ENCODE results near the gene PBX2. TPM values are rescaled to one million over a fixed set of nuclear protein-coding genes. Genes with fewer than 3 reads are reported as not detected.
"Not testable (repeated sequence)": the region's sequence is repeated elsewhere in the genome, so short reads cannot be mapped to it uniquely, and the experiment has no call there.

Gene PBX2
- total and polyA plus RNA-seq, 9 donors: 31.3 to 123 (median 113) TPM

DNA sequence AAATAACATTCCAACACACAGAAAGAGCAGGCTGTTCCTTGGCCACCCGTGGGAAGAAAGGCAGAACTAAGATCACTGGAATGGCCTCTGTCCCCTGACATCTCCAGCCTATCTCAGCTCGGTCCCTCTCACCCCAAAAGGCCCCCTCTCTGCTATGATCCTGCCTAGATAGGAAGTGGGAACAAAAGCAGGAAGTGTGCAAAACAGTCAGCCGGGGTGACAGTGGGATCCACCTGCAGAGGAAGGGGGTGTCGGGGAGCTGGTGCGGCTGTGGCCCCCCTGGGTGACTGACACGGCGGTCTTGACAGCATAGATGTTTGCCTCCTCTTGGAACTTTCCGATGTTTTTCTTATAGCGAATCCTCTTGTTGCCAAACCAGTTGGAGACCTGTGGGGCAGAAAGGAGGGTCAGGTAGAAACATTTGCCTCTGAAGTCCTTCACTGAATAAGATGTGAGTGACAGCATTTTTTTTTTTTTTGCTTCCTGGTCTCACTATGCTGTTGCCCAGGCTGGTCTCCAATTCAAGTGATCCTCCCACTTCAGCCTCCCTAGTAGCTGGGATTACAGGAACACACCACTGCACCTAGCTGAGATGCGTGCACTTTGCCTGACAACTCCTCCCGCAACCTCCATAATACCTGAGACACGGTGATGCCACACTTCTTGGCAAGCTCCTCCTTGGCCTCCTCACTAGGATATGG, 2.8 kb downstream of the PBX2 start:
- no peaks in the 10 kb centered on the region for H3K27me3 ChIP-seq (ENCODE audit: control insufficient read depth, insufficient read depth, low read length)
- no peak overlapping the region for H3K4me3 ChIP-seq (ENCODE audit: low read length)
- peaks cover 55% of the 10 kb centered on the region for H3K4me1 ChIP-seq (ENCODE audit: control insufficient read depth, insufficient read depth, low read length)
- peaks cover 46% of the 10 kb centered on the region for H3K36me3 ChIP-seq (ENCODE audit: control insufficient read depth, insufficient read depth, low read length)
- H3K27ac ChIP-seq (ENCODE audit: low read length): peak overlapping the region; percentile 75
- H3K9me3 ChIP-seq (replicated peaks; ENCODE audit: control insufficient read depth, low read depth, low read length): no peaks in the 10 kb centered on the region
- DNase-seq: peak; percentile 17
- WGBS (ENCODE audit: insufficient coverage): 76% methylated on average over 6 of the region's 12 CpGs

GRCh38 chr6:32186151-32186840, 3.7 kb downstream of the PBX2 start:
- H3K36me3 ChIP-seq (ENCODE audit: control insufficient read depth, insufficient read depth, low read length): peaks cover 49% of the 10 kb centered on the region

DNA sequence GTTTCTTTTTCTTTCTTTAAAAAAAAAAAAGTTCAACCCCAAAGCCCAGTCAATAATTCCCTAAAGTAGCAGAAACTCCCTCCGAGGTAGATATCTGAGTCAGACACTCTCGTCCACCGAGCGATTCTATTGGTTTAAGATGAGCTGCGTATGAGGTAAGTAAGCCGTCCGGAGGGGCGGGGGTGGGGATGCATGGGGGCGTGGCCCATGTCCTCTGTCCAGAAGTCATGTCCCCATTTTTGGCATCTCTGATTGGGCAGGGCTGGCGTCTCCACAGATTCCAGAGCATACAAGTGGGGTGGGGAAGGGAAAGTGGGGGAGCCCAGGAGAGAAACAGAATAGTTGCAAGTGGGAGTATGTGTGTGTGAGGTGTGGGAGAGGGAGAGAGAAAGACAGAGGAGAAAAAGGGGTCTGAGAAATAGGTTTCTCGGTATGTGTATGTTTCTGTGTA, 4.3 kb downstream of the PBX2 start:
- H3K9me3 ChIP-seq (replicated peaks; ENCODE audit: control insufficient read depth, low read depth, low read length); H3K4me3 ChIP-seq (ENCODE audit: low read length); H3K27me3 ChIP-seq (ENCODE audit: control insufficient read depth, insufficient read depth, low read length): not testable (repeated sequence)
- H3K36me3 ChIP-seq (ENCODE audit: control insufficient read depth, insufficient read depth, low read length): peaks cover 55% of the 10 kb centered on the region
- peak; percentile 84 for DNase-seq
- H3K27ac ChIP-seq (ENCODE audit: low read length): peak overlapping the region; percentile 36
- WGBS (ENCODE audit: insufficient coverage): 29% methylated on average over 1 of the region's 11 CpGs
- H3K4me1 ChIP-seq (ENCODE audit: control insufficient read depth, insufficient read depth, low read length): peaks cover 42% of the 10 kb centered on the region

More at GRCh38 chr6:32186151-32186840, 3.7 kb downstream of the PBX2 start:
- peak overlapping the region; percentile 36 for H3K27ac ChIP-seq (ENCODE audit: low read length)
- not testable (repeated sequence) for H3K9me3 ChIP-seq (replicated peaks; ENCODE audit: control insufficient read depth, low read depth, low read length); H3K4me3 ChIP-seq (ENCODE audit: low read length); H3K27me3 ChIP-seq (ENCODE audit: control insufficient read depth, insufficient read depth, low read length)
- peaks cover 48% of the 10 kb centered on the region for H3K4me1 ChIP-seq (ENCODE audit: control insufficient read depth, insufficient read depth, low read length)
- WGBS (ENCODE audit: insufficient coverage): 57% methylated on average over 6 of the region's 10 CpGs
- peak; percentile 11 for DNase-seq

- Histone ChIP-seq H3K36me3 (ENCODE audit: control insufficient read depth, insufficient read depth, low read length) (peaks cover 61% of the 10 kb centered on the region), H3K9me3 (replicated peaks; ENCODE audit: control insufficient read depth, low read depth, low read length) (no peaks in the 10 kb centered on the region), H3K4me1 (ENCODE audit: control insufficient read depth, insufficient read depth, low read length) (peaks cover 46% of the 10 kb centered on the region), H3K27ac (ENCODE audit: low read length) (peak within 1 kb of the TSS; percentile 9), H3K27me3 (ENCODE audit: control insufficient read depth, insufficient read depth, low read length) (no peaks in the 10 kb centered on the region), H3K4me3 (ENCODE audit: low read length) (no peak within 1 kb of the TSS)
- 100% methylated on average over 2 of the region's 6 CpGs for WGBS (ENCODE audit: insufficient coverage)
- peak; percentile 11 for DNase-seq
Observed at GRCh38 chr6:32184084-32184640, 5.8 kb downstream of the PBX2 start, which contains the start of gene AGER. Gene AGER, minus strand, starts transcription at chr6:32184253. Its CDS starts 31 bp downstream, at chr6:32184222.

- Histone ChIP-seq H3K36me3 (ENCODE audit: control insufficient read depth, insufficient read depth, low read length) (peaks cover 61% of the 10 kb centered on the region), H3K27ac (ENCODE audit: low read length) (peak overlapping the region; percentile 9), H3K27me3 (ENCODE audit: control insufficient read depth, insufficient read depth, low read length) (no peaks in the 10 kb centered on the region), H3K4me3 (ENCODE audit: low read length) (no peak overlapping the region), H3K9me3 (replicated peaks; ENCODE audit: control insufficient read depth, low read depth, low read length) (no peaks in the 10 kb centered on the region), H3K4me1 (ENCODE audit: control insufficient read depth, insufficient read depth, low read length) (peaks cover 46% of the 10 kb centered on the region)
- DNase-seq: peak; percentile 33
- 60% methylated on average over 10 of the region's 15 CpGs for WGBS (ENCODE audit: insufficient coverage)
Observed at GRCh38 chr6:32183483-32184083, 6.4 kb downstream of the PBX2 start.

DNA sequence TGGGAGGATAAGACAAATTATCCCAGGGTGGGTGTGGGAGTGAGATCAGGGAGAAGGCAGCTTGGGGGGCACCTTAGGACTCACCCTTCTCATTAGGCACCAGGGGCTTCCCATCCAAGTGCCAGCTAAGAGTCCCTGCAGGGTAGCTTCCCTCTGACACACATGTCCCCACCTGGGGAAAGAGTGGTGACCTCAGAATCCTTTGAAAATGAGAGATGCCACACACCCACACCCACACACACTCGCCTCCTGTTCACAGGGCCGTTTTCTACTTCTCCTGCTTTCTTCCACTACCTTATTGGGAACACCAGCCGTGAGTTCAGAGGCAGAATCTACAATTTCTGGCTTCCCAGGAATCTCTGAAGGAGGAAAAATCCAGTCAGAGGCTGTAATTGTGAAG, 7.0 kb downstream of the PBX2 start:
- Histone ChIP-seq H3K4me3 (ENCODE audit: low read length) (no peak overlapping the region), H3K4me1 (ENCODE audit: control insufficient read depth, insufficient read depth, low read length) (peaks cover 42% of the 10 kb centered on the region), H3K27me3 (ENCODE audit: control insufficient read depth, insufficient read depth, low read length) (no peaks in the 10 kb centered on the region), H3K36me3 (ENCODE audit: control insufficient read depth, insufficient read depth, low read length) (peaks cover 60% of the 10 kb centered on the region), H3K27ac (ENCODE audit: low read length) (peak overlapping the region; percentile 9), H3K9me3 (replicated peaks; ENCODE audit: control insufficient read depth, low read depth, low read length) (no peaks in the 10 kb centered on the region)
- WGBS (ENCODE audit: insufficient coverage): 100% methylated on average over 1 of the region's 3 CpGs
- DNase-seq: peak; percentile 6

GRCh38 chr6:32182555-32182981, 7.4 kb downstream of the PBX2 start:
- peak; percentile 17 for DNase-seq
- peaks cover 38% of the 10 kb centered on the region for H3K4me1 ChIP-seq (ENCODE audit: control insufficient read depth, insufficient read depth, low read length)
- peaks cover 55% of the 10 kb centered on the region for H3K36me3 ChIP-seq (ENCODE audit: control insufficient read depth, insufficient read depth, low read length)
- H3K27ac ChIP-seq (ENCODE audit: low read length): no peak overlapping the region
- no peaks in the 10 kb centered on the region for H3K27me3 ChIP-seq (ENCODE audit: control insufficient read depth, insufficient read depth, low read length)
- no peaks in the 10 kb centered on the region for H3K9me3 ChIP-seq (replicated peaks; ENCODE audit: control insufficient read depth, low read depth, low read length)
- no peak overlapping the region for H3K4me3 ChIP-seq (ENCODE audit: low read length)
- 76% methylated on average over 9 of the region's 10 CpGs for WGBS (ENCODE audit: insufficient coverage)

- WGBS (ENCODE audit: insufficient coverage): 90% methylated on average over 4 of the region's 10 CpGs
- Histone ChIP-seq H3K36me3 (ENCODE audit: control insufficient read depth, insufficient read depth, low read length) (peaks cover 50% of the 10 kb centered on the region), H3K27ac (ENCODE audit: low read length) (no peak overlapping the region), H3K27me3 (ENCODE audit: control insufficient read depth, insufficient read depth, low read length) (no peaks in the 10 kb centered on the region), H3K4me3 (ENCODE audit: low read length) (no peak overlapping the region), H3K4me1 (ENCODE audit: control insufficient read depth, insufficient read depth, low read length) (peaks cover 39% of the 10 kb centered on the region), H3K9me3 (replicated peaks; ENCODE audit: control insufficient read depth, low read depth, low read length) (no peaks in the 10 kb centered on the region)
- DNase-seq: peak; percentile 12
Observed at GRCh38 chr6:32181915-32182529, 8.0 kb downstream of the PBX2 start.

DNA sequence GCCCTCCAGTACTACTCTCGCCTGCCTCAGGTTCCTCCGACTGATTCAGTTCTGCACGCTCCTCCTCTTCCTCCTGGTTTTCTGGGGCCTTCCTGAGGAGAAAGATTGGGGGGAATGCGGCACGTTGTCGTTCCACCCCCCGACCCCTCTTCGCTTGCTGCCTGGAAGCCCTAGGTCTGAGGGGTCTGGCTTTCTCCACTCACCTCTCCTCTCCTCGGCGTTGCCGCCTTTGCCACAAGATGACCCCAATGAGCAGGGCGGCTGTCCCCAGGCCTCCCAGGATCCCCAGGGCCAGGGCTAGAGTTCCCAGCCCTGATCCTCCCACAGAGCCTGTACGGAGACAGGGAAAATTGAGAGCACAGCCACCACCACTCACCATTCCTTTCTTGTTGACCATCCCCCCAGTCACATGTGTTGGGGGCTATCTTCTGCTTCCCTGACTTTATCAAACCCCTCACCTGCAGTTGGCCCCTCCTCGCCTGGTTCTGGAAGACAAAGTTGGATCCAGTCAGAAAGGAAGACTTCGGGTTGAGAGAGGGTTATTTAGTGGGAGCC, 8.8 kb downstream of the PBX2 start:
- H3K4me1 ChIP-seq (ENCODE audit: control insufficient read depth, insufficient read depth, low read length): peaks cover 40% of the 10 kb centered on the region
- peak; percentile 7 for DNase-seq
- no peak overlapping the region for H3K27ac ChIP-seq (ENCODE audit: low read length)
- peaks cover 42% of the 10 kb centered on the region for H3K36me3 ChIP-seq (ENCODE audit: control insufficient read depth, insufficient read depth, low read length)
- H3K27me3 ChIP-seq (ENCODE audit: control insufficient read depth, insufficient read depth, low read length): no peaks in the 10 kb centered on the region
- no peaks in the 10 kb centered on the region for H3K9me3 ChIP-seq (replicated peaks; ENCODE audit: control insufficient read depth, low read depth, low read length)
- WGBS (ENCODE audit: insufficient coverage): 72% methylated on average over 6 of the region's 15 CpGs
- no peak overlapping the region for H3K4me3 ChIP-seq (ENCODE audit: low read length)

Measured in muscle of leg (tissue), 11 donors.